Activated naive CD8-positive, alpha-beta T cell treated with anti-CD3 and anti-CD28 coated beads for 36 hours (primary cell): ENCODE results near the gene TCEAL9. TPM values are rescaled to one million over a fixed set of nuclear protein-coding genes. Genes with fewer than 3 reads are reported as not detected.

Source experiments
- DNase-seq: peaks from one replicate; pipeline ENCODE4 v3.0.0; 2021
- H3K27ac Mint-ChIP-seq: one replicate; pipeline ENCODE4 v1.8.0; 2022; ENCODE audit warnings: mild to moderate bottlenecking, moderate library complexity, mixed read lengths
- H3K27me3 Mint-ChIP-seq: one replicate; pipeline ENCODE4 v1.8.0; 2022; ENCODE audit warnings: mild to moderate bottlenecking, mixed read lengths
- H3K36me3 Mint-ChIP-seq: one replicate; pipeline ENCODE4 v1.8.0; 2021; ENCODE audit warnings: mild to moderate bottlenecking, mixed read lengths
- H3K4me1 Mint-ChIP-seq: one replicate; pipeline ENCODE4 v1.8.0; 2021; ENCODE audit warnings: mixed read lengths
- H3K4me3 Mint-ChIP-seq: one replicate; pipeline ENCODE4 v1.8.0; 2022; ENCODE audit warnings: mild to moderate bottlenecking, moderate library complexity, mixed read lengths
- H3K9me3 Mint-ChIP-seq: one replicate; pipeline ENCODE4 v1.8.0; 2022; ENCODE audit warnings: mixed read lengths
- total RNA-seq, 2 experiments: library from RNA; stranded (reverse); gene quantifications; one replicate each; pipeline ENCODE4 v1.2.3, GENCODE V29; 2021

TCEAL9 gene
- total RNA-seq, 2 experiments from 2014 or later: 9.6 to 10.4 TPM

DNA sequence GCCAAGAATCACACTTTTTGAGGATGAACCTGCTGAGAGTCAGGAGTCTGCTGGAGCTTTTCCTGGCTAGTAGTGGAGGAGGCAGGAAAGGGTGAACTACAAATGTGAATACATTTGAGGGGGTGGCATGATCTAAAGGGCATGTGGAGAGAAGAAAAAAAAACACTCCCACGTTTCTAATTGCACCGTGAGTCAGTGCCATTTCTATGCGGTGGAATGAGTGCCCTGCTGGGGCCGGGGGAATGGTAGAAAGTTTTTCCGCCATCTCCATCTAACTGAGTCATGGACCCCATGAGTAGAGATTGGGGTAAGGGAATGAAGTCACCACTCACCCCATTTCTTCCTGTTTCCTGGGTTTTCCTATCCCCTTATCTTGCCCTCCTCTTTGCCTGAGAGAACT, 39.9 kb downstream of the TCEAL9 start:
- Mint-ChIP-seq H3K9me3 (no peaks in the 10 kb centered on the region), H3K27ac (peak overlapping the region; percentile 35), H3K4me3 (no peak overlapping the region), H3K36me3 (no peaks in the 10 kb centered on the region), H3K27me3 (peaks cover 3% of the 10 kb centered on the region), H3K4me1 (peaks cover 6% of the 10 kb centered on the region)
- DNase-seq: no peak

DNA sequence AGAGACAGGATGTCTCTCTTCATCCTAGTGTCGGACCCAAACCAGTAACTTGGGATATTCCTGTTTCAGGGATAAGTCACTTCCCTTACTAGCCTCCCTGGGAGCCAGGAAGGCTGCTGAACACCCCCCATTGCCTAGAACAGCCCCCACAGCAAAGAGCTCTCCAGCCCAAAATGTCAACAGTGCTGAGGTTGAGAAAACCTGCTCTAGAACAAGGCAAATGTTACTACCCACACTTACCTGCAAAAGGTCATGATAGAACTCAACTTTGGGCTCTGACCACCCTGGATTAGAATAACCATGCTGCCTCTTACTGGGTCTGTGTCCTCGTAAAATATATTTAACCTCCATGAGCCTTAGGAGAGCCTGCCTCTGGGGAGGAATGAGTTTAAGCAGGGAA, 40.4 kb downstream of the TCEAL9 start:
- peaks cover 6% of the 10 kb centered on the region for H3K4me1 Mint-ChIP-seq
- no peak overlapping the region for H3K4me3 Mint-ChIP-seq
- DNase-seq: no peak
- H3K9me3 Mint-ChIP-seq: no peaks in the 10 kb centered on the region
- peaks cover 3% of the 10 kb centered on the region for H3K27me3 Mint-ChIP-seq
- peak overlapping the region; percentile 35 for H3K27ac Mint-ChIP-seq
- H3K36me3 Mint-ChIP-seq: no peaks in the 10 kb centered on the region

DNA sequence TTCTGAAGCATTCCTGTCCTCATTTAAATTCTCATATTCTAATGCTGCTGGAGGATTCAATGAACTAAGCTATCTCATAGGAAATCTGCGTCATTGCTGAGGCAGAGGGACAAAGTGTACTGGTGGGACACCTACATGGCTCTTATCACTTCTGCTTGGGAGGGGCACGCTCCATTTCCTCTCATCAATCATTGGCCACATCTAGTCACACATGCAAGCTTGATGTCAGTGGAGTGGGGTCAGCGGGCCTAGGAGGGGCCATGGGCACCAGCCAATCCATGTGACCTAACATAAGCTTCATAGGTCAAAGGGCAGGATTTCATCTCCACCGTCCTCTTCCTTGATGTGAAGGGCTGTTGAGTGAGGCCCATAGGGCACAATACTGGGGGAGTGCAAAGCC, 41.4 kb downstream of the TCEAL9 start:
- no peak for DNase-seq
- Mint-ChIP-seq H3K4me3 (no peak overlapping the region), H3K36me3 (no peaks in the 10 kb centered on the region), H3K4me1 (peaks cover 6% of the 10 kb centered on the region), H3K27ac (no peak overlapping the region), H3K9me3 (no peaks in the 10 kb centered on the region), H3K27me3 (peaks cover 4% of the 10 kb centered on the region)

DNA sequence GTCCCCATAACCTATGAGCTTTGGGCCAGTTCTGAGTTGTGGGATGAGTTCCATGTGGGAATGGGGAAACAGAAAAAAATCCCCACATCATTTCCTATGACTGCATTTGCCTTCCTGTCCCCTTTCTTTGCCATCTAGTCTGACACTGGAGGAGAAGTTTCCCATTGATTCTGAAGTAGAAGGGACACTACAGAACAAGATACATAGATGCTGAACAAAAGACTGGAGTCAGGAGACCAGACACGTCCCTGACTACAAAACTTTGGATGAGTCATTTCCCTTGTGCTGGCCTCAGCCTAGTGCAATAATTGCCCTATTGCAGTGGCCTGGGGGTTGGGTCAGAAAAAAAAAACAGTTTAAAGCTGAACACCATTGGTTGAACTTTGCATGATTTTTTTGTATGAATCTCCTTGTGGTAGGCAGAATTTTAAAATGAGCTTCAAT, 42.1 kb downstream of the TCEAL9 start:
- H3K9me3 Mint-ChIP-seq: no peaks in the 10 kb centered on the region
- no peak overlapping the region for H3K27ac Mint-ChIP-seq
- no peak overlapping the region for H3K4me3 Mint-ChIP-seq
- peaks cover 8% of the 10 kb centered on the region for H3K27me3 Mint-ChIP-seq
- peaks cover 6% of the 10 kb centered on the region for H3K4me1 Mint-ChIP-seq
- DNase-seq: no peak
- H3K36me3 Mint-ChIP-seq: no peaks in the 10 kb centered on the region

DNA sequence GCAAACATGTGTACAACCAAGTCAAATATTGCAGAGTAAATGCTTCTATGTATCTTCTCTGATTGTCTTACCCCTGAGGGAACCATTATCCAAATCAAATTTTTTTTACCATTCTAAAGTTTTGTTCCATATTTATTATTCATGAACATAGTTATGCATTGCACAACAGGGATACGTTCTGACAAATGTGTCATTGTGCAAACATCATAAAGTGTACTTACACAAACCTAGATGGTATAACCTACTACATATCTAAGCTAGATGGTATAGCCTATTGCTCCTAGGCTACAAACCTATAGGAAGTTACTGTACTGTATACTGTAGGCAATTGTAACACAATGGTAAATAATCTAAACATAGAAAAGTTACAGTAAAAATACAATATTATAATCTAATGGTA, 43.4 kb downstream of the TCEAL9 start:
- Mint-ChIP-seq H3K27ac (no peak overlapping the region), H3K27me3 (peaks cover 9% of the 10 kb centered on the region)

DNA sequence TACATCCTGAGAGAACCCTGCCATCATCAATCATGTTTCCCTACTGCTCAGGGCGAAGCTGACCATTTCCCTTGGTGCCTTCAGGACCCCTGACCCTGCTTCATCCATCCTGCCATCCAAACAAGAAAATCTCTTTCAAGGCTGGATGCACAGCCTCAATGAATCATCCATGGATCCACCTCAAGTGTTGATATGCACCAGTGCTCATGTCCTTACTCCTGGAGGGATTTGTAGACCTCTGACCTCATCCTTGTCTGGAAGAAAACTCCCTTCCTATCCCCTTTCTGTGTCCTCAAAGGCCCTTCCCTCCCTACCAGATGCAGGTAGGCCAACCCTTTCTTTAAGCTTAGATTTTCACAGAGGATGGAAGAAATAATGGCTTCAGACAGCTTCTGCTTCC, 44.6 kb downstream of the TCEAL9 start:
- H3K4me3 Mint-ChIP-seq: no peak overlapping the region
- H3K36me3 Mint-ChIP-seq: no peaks in the 10 kb centered on the region

More for the DNA sequence above, 43.4 kb downstream of the TCEAL9 start:
- H3K4me3 Mint-ChIP-seq: no peak overlapping the region
- peaks cover 12% of the 10 kb centered on the region for H3K4me1 Mint-ChIP-seq
- no peaks in the 10 kb centered on the region for H3K9me3 Mint-ChIP-seq
- DNase-seq: no peak
- no peaks in the 10 kb centered on the region for H3K36me3 Mint-ChIP-seq

DNA sequence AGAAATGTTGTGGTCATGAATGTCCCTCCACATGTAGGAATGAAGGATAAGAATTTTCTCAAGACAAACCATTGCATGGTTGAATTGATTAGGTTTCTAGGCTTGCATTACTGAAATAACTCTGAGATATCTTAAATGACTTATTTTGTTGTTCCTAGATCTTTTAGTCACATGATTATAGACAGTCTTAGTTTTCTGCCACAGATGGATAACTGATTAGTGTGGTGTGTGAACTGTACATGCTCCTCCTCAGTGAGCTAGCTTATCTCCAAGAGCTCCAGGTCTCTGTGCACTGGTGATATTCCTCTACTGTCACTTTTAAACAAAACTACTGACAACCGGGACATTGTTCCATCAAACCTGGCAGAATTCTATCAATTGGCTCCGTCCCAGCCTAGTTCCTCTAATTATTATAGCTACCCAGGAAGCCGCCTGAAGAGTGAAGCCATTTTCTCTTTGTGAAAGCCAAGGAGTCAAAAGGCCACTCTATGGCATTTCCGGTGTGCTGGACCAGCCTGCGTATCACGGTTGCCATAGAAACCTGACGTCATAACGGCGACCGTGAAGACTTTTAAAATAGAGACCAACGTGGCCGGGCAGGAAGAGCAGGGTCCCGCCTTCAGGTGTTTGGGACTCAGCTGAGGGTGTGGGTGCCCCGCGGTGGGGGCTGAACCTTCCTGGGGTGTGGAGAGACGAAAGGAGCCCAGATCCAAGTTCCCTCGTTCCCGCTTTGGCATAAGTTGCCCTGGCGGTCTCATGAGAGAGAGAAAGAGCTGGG, 48.1 kb downstream of the TCEAL9 start:
- Mint-ChIP-seq H3K9me3 (no peaks in the 10 kb centered on the region), H3K27ac (peak overlapping the region; percentile 78), H3K27me3 (peaks cover 18% of the 10 kb centered on the region), H3K4me1 (peaks cover 6% of the 10 kb centered on the region), H3K36me3 (peaks cover 1% of the 10 kb centered on the region), H3K4me3 (peak overlapping the region; percentile 85)
- peak; percentile 66 for DNase-seq

More for the DNA sequence above, 44.6 kb downstream of the TCEAL9 start:
- H3K4me1 Mint-ChIP-seq: peaks cover 12% of the 10 kb centered on the region
- H3K27ac Mint-ChIP-seq: no peak overlapping the region
- H3K27me3 Mint-ChIP-seq: peaks cover 17% of the 10 kb centered on the region
- no peak for DNase-seq
- H3K9me3 Mint-ChIP-seq: no peaks in the 10 kb centered on the region

DNA sequence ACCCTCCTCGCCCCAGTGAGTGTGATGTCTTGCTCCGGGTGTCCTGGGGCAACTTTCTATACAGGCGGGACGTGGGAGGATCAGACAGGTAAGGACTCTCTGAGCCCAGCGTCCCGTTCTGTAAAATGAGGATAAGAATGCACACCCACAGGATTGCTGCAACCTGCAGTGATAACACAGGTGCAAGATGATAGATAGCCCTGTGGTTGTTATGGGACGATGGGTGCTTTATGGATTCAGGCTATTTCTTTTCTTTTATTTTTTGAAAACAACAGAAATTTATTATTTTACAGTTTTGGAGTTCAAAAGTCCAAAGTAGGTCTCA, 48.7 kb downstream of the TCEAL9 start:
- peaks cover 23% of the 10 kb centered on the region for H3K27me3 Mint-ChIP-seq
- H3K9me3 Mint-ChIP-seq: no peaks in the 10 kb centered on the region
- H3K4me1 Mint-ChIP-seq: peaks cover 6% of the 10 kb centered on the region
- H3K4me3 Mint-ChIP-seq: peak overlapping the region; percentile 85
- DNase-seq: no peak
- H3K27ac Mint-ChIP-seq: no peak overlapping the region
- H3K36me3 Mint-ChIP-seq: peaks cover 1% of the 10 kb centered on the region

DNA sequence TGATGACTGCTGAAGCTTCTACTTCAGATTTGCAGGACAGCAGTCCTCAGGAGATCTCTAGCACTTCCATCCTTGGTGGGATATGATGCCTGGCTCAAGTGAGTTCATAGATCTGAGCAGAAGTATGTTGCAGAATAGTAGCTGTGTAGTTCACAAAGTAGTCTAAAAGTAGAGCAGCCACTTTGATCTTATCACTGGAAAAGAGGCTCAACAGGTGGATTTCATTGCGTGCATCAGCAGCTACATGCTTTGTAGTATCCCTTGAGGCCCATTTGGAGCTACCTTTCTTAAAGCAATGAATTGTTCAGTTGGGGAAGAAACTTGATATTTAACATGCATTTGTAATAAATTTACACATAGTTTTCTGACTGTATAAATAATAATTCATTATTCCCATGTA, 50.0 kb downstream of the TCEAL9 start:
- peaks cover 6% of the 10 kb centered on the region for H3K4me1 Mint-ChIP-seq
- H3K27ac Mint-ChIP-seq: no peak overlapping the region
- DNase-seq: no peak
- peaks cover 4% of the 10 kb centered on the region for H3K36me3 Mint-ChIP-seq
- H3K4me3 Mint-ChIP-seq: no peak overlapping the region
- H3K9me3 Mint-ChIP-seq: no peaks in the 10 kb centered on the region
- peaks cover 27% of the 10 kb centered on the region for H3K27me3 Mint-ChIP-seq

DNA sequence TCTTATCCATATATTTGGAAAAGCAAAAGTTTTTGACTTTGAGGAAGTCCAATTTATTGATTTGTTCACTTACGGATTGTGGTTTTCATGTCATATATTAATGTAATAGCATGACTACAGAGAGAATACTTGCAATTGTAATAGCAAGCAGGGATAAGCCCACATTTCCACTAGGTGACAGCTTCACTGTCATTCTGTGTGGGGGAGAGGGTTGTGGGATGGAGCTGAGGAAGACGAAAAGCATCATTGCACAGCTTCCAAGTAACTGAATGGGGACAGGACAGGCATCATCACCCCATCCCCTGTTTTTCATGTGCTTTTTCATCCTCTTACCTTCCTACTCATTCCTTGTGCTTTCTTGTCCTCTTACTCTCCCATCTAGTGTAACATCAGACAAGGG, 51.5 kb downstream of the TCEAL9 start:
- no peak for DNase-seq
- Mint-ChIP-seq H3K27ac (no peak overlapping the region), H3K36me3 (peaks cover 4% of the 10 kb centered on the region), H3K4me3 (no peak overlapping the region), H3K27me3 (peaks cover 23% of the 10 kb centered on the region), H3K4me1 (peaks cover 6% of the 10 kb centered on the region), H3K9me3 (no peaks in the 10 kb centered on the region)

Other genes with a start within 250 kb of the TCEAL9 start
- gene BEX4, start 141.4 kb upstream of the TCEAL9 start, total RNA-seq: 10 to 100 TPM; 21.6 to 24.6 TPM
- 10 to 100 TPM; 37.2 to 38.1 TPM for gene TCEAL8, start 101.4 kb upstream of the TCEAL9 start, total RNA-seq
- not detected for gene TCEAL5, start 79.8 kb upstream of the TCEAL9 start, total RNA-seq
- 10 to 100 TPM; 17.6 to 18.1 TPM for gene BEX2, start 45.5 kb upstream of the TCEAL9 start, total RNA-seq
- gene TCEAL7, start 26.3 kb upstream of the TCEAL9 start, total RNA-seq: not detected
- gene BEX3, start 20.0 kb downstream of the TCEAL9 start, total RNA-seq: 10 to 100 TPM; 31.4 to 31.7 TPM
- under 1 TPM; 0.14 to 0.20 TPM for gene RAB40A, start 163.0 kb downstream of the TCEAL9 start, total RNA-seq
- gene TCEAL4, start 229.0 kb downstream of the TCEAL9 start, total RNA-seq: 10 to 100 TPM; 14.8 to 17.4 TPM